CD4-positive, alpha-beta T cell (primary cell): Measurements from ENCODE around the gene SH3BP2. TPM values are rescaled to one million over a fixed set of nuclear protein-coding genes. Genes with fewer than 3 reads are reported as not detected.

ENCODE experiments used
- ATAC-seq: fragments of 200-7000 bp; cut with Tn5 transposase; one replicate; pipeline ENCODE4 v1.10.0; 2022; ENCODE audit warnings: mild to moderate bottlenecking; ENCODE audit not compliant: poor library complexity
- CTCF ChIA-PET: fragments of 350-600 bp; sonication (Branson Sonifier 250); formaldehyde crosslinking; loops from one replicate; lab custom pipeline; 2021; ENCODE audit warnings: antibody characterized with exemption, inconsistent platforms; lab: Charles Lee
- POLR2A ChIA-PET: fragments of 350-600 bp; sonication (Branson Sonifier 250); formaldehyde crosslinking; loops from one replicate; lab custom pipeline; 2021; ENCODE audit warnings: antibody characterized with exemption, inconsistent platforms; lab: Charles Lee
- DNase-seq, 14 experiments: peaks; one replicate each; pipeline ENCODE4 v3.0.0-alpha.2; 2013 to 2020; ENCODE audit warnings: mixed read lengths in 2 of 14
- H3K27ac ChIP-seq, 2 donors: one replicate each; pipeline versions ENCODE4 v1.5.1 to v1.7.0; 2013; ENCODE audit warnings: low read length in 2 of 2, low read depth in 1 of 2, mild to moderate bottlenecking in 1 of 2
- H3K27me3 ChIP-seq, 2 experiments: 1 replicate in 1 of 2; 2 replicates in 1 of 2; pipeline versions ENCODE4 v1.6.1 to v1.7.0; 2013; ENCODE audit warnings: low read length in 2 of 2, control low read depth in 1 of 2, mild to moderate bottlenecking in 1 of 2, moderate library complexity in 1 of 2; ENCODE audit not compliant: insufficient read depth in 2 of 2, control insufficient read depth in 1 of 2
- H3K36me3 ChIP-seq: one replicate; pipeline ENCODE4 v1.6.1; 2013; ENCODE audit warnings: low read length, control low read depth; ENCODE audit not compliant: insufficient read depth
- H3K4me1 ChIP-seq: one replicate; pipeline ENCODE4 v1.6.1; 2013; ENCODE audit warnings: low read length, control low read depth; ENCODE audit not compliant: insufficient read depth
- H3K4me3 ChIP-seq: one replicate; pipeline ENCODE4 v1.5.1; 2013; ENCODE audit warnings: mild to moderate bottlenecking, low read length, moderate library complexity
- H3K9me3 ChIP-seq, 2 experiments: 1 replicate in 1 of 2; 2 replicates in 1 of 2; pipeline versions ENCODE4 v1.6.1 to v1.7.0; 2013; ENCODE audit warnings: low read length in 2 of 2, mild to moderate bottlenecking in 2 of 2, control low read depth in 1 of 2, moderate library complexity in 1 of 2; ENCODE audit not compliant: control insufficient read depth in 1 of 2, insufficient read depth in 1 of 2
- H3K27ac Mint-ChIP-seq: one replicate; pipeline ENCODE4 v1.8.0; 2020; ENCODE audit warnings: mixed read lengths
- H3K27me3 Mint-ChIP-seq: one replicate; pipeline ENCODE4 v1.8.0; 2021; ENCODE audit warnings: mixed read lengths
- H3K36me3 Mint-ChIP-seq: one replicate; pipeline ENCODE4 v1.8.0; 2021; ENCODE audit warnings: low read depth, mixed read lengths
- H3K4me1 Mint-ChIP-seq: one replicate; pipeline ENCODE4 v1.8.0; 2021; ENCODE audit warnings: low read depth, mixed read lengths
- H3K4me3 Mint-ChIP-seq: one replicate; pipeline ENCODE4 v1.8.0; 2020; ENCODE audit warnings: mild to moderate bottlenecking, mixed read lengths
- H3K9me3 Mint-ChIP-seq: one replicate; pipeline ENCODE4 v1.8.0; 2020; ENCODE audit warnings: mixed read lengths
- CTCF ChIP-seq: fragments of 200-600 bp; IDR thresholded peaks from one replicate; pipeline ENCODE4 v1.8.0; 2022; ENCODE audit warnings: antibody characterized with exemption, mild to moderate bottlenecking
- intact Hi-C, 2 experiments: fragments of 100-400 bp; cut with DNase I in 1 of 2; cut with micrococcal nuclease in 1 of 2; formaldehyde crosslinking; loops; one replicate each; pipeline versions ENCODE4 v1.15.1 to v1.9.0; 2023 to 2025; cut with DNase I, micrococcal nuclease
- total RNA-seq, 174 experiments: library from RNA in 2 of 174; stranded (reverse) in 2 of 174; gene quantifications; one replicate each; pipeline ENCODE4 v1.2.3 and lab custom pipeline; 2021 to 2026

Gene SH3BP2
- total RNA-seq, 2 experiments from 2014 or later = 30.1 to 30.5 TPM

- H3K4me1 ChIP-seq = peaks cover 57% of the 10 kb centered on the region
- CTCF ChIA-PET = no interaction called here
- no peak for ATAC-seq
- H3K27me3 Mint-ChIP-seq = no peaks in the 10 kb centered on the region
- H3K9me3 Mint-ChIP-seq = no peaks in the 10 kb centered on the region
- no peaks in the 10 kb centered on the region for H3K36me3 ChIP-seq
- intact Hi-C loops = loop anchor here in 1 of 2 experiments (5.0 kb wide), 1 partner anchor 34 kb away; no protein-coding TSS in a partner anchor
- peaks cover 10% of the 10 kb centered on the region for H3K4me1 Mint-ChIP-seq
- no peak overlapping the region for H3K27ac ChIP-seq
- no peak overlapping the region for H3K4me3 Mint-ChIP-seq
- TF ChIP-seq CTCF = no peak
- no peak for DNase-seq
- H3K36me3 Mint-ChIP-seq = no peaks in the 10 kb centered on the region
- no peaks in the 10 kb centered on the region for H3K27me3 ChIP-seq
- no peak overlapping the region for H3K4me3 ChIP-seq
- no peak overlapping the region for H3K27ac Mint-ChIP-seq
- no peaks in the 10 kb centered on the region for H3K9me3 ChIP-seq
- POLR2A ChIA-PET = no interaction called here
Measured at GRCh38 chr4:2805712-2806389, 13.0 kb downstream of the SH3BP2 start.

GRCh38 chr4:2806390-2807355, 13.8 kb downstream of the SH3BP2 start:
- H3K27me3 ChIP-seq = no peaks in the 10 kb centered on the region
- H3K27ac ChIP-seq = no peak overlapping the region
- no peak overlapping the region for H3K4me3 ChIP-seq
- peaks cover 57% of the 10 kb centered on the region for H3K4me1 ChIP-seq
- Mint-ChIP-seq H3K27ac (no peak overlapping the region), H3K36me3 (peaks cover under 1% of the 10 kb centered on the region), H3K4me3 (no peak overlapping the region), H3K4me1 (peaks cover 10% of the 10 kb centered on the region), H3K27me3 (no peaks in the 10 kb centered on the region), H3K9me3 (no peaks in the 10 kb centered on the region)
- ChIA-PET CTCF (no interaction called here), POLR2A (no interaction called here)
- TF ChIP-seq CTCF = no peak
- DNase-seq = no peak
- H3K9me3 ChIP-seq = no peaks in the 10 kb centered on the region
- ATAC-seq = no peak
- no peaks in the 10 kb centered on the region for H3K36me3 ChIP-seq
- intact Hi-C loops = loop anchor here in 1 of 2 experiments (5.0 kb wide), 1 partner anchor 34 kb away; no protein-coding TSS in a partner anchor

- Mint-ChIP-seq H3K4me3 (no peak overlapping the region), H3K27me3 (no peaks in the 10 kb centered on the region), H3K27ac (no peak overlapping the region), H3K36me3 (peaks cover 4% of the 10 kb centered on the region), H3K9me3 (no peaks in the 10 kb centered on the region), H3K4me1 (peaks cover 14% of the 10 kb centered on the region)
- Histone ChIP-seq H3K9me3 (no peaks in the 10 kb centered on the region), H3K4me1 (peaks cover 60% of the 10 kb centered on the region), H3K4me3 (no peak overlapping the region), H3K27me3 (no peaks in the 10 kb centered on the region), H3K27ac (no peak overlapping the region), H3K36me3 (no peaks in the 10 kb centered on the region)
- intact Hi-C loops = loop anchor here in 1 of 2 experiments (5.0 kb wide), 1 partner anchor 35 kb away; no protein-coding TSS in a partner anchor
- DNase-seq (no peak), ATAC-seq (no peak)
- TF ChIP-seq CTCF = no peak
- ChIA-PET CTCF (no interaction called here), POLR2A (no interaction called here)
Measured at GRCh38 chr4:2807571-2807970, 14.7 kb downstream of the SH3BP2 start.
